AG08396 (cell line): ENCODE results near the gene VAMP3.

ENCODE experiments used
- DNase-seq: peaks from one replicate; pipeline ENCODE4 v3.0.0; 2012; ENCODE audit warnings: low spot score, mixed read lengths

The VAMP3 gene

GRCh38 chr1:7813677-7814373, 42.7 kb downstream of the VAMP3 start:
- no peak for DNase-seq

GRCh38 chr1:7821282-7821681, 50.2 kb downstream of the VAMP3 start:
- no peak for DNase-seq

- DNase-seq, result no peak
Observed at GRCh38 chr1:7824701-7825100, 53.6 kb downstream of the VAMP3 start.

- no peak for DNase-seq
Observed at GRCh38 chr1:7826363-7826762, 55.3 kb downstream of the VAMP3 start.

GRCh38 chr1:7827126-7827955, 56.2 kb downstream of the VAMP3 start:
- DNase-seq, result no peak
